ENCODE data around the gene BLTP2.
"Not testable (repeated sequence)": the region's sequence is repeated elsewhere in the genome, so short reads cannot be mapped to it uniquely, and the experiment has no call there.

The BLTP2 gene

GRCh38 chr17:28646039-28646754, 1.2 kb upstream of the BLTP2 start:
- DNase-seq (ENCODE audit: low read depth in 2 of 2) = no peak

- no peak for DNase-seq (ENCODE audit: low read depth in 2 of 2)
Observed at GRCh38 chr17:28645576-28645939, 600 bp upstream of the BLTP2 start.

GRCh38 chr17:28643983-28644786, 773 bp downstream of the BLTP2 start:
- peak in 1 of 2 donors; percentile 11 for DNase-seq (ENCODE audit: low read depth in 2 of 2)

GRCh38 chr17:28641579-28641978, 3.4 kb downstream of the BLTP2 start:
- DNase-seq (ENCODE audit: low read depth in 2 of 2) = no peak

GRCh38 chr17:28635506-28635905, 9.5 kb downstream of the BLTP2 start:
- no peak for DNase-seq (ENCODE audit: low read depth in 2 of 2)

GRCh38 chr17:28634206-28634865, 10.6 kb downstream of the BLTP2 start:
- DNase-seq (ENCODE audit: low read depth in 2 of 2) = no peak

- DNase-seq (ENCODE audit: low read depth in 2 of 2) = no peak
Observed at GRCh38 chr17:28626818-28627217, 18.1 kb downstream of the BLTP2 start.

- DNase-seq (ENCODE audit: low read depth in 2 of 2) = no peak
Observed at GRCh38 chr17:28624148-28624547, 20.8 kb downstream of the BLTP2 start.

- no peak for DNase-seq (ENCODE audit: low read depth in 2 of 2)
Observed at GRCh38 chr17:28623696-28624095, 21.3 kb downstream of the BLTP2 start.

- DNase-seq (ENCODE audit: low read depth in 2 of 2) = no peak
Observed at GRCh38 chr17:28622186-28622585, 22.8 kb downstream of the BLTP2 start.

- no peak for DNase-seq (ENCODE audit: low read depth in 2 of 2)
Observed at GRCh38 chr17:28620010-28620409, 24.9 kb downstream of the BLTP2 start.

- no peak for DNase-seq (ENCODE audit: low read depth in 2 of 2)
Observed at GRCh38 chr17:28618464-28618863, 26.5 kb downstream of the BLTP2 start.

- DNase-seq (ENCODE audit: low read depth in 2 of 2) = no peak
Observed at GRCh38 chr17:28616281-28616680, 28.7 kb downstream of the BLTP2 start.

GRCh38 chr17:28615260-28615940, 29.6 kb downstream of the BLTP2 start:
- no peak for DNase-seq (ENCODE audit: low read depth in 2 of 2)

GRCh38 chr17:28613931-28614381, 31.0 kb downstream of the BLTP2 start, which contains the start of gene RSKR:
Gene RSKR, minus strand, starts transcription at chr17:28614185. Its CDS starts 24 bp downstream, at chr17:28614161.
- DNase-seq (ENCODE audit: low read depth in 2 of 2) = no peak

- DNase-seq (ENCODE audit: low read depth in 2 of 2) = peak in 1 of 2 donors; percentile 9
Observed at GRCh38 chr17:28612936-28613872, 31.8 kb downstream of the BLTP2 start.

GRCh38 chr17:28612531-28612930, 32.4 kb downstream of the BLTP2 start:
- DNase-seq (ENCODE audit: low read depth in 2 of 2) = no peak

- DNase-seq (ENCODE audit: low read depth in 2 of 2) = no peak
Observed at GRCh38 chr17:28610376-28610775, 34.6 kb downstream of the BLTP2 start.

GRCh38 chr17:28604031-28604430, 40.9 kb downstream of the BLTP2 start:
- DNase-seq (ENCODE audit: low read depth in 2 of 2) = not testable (repeated sequence)

- DNase-seq (ENCODE audit: low read depth in 2 of 2) = peak; percentile 54
Observed at GRCh38 chr17:28599311-28600184, 45.4 kb downstream of the BLTP2 start.
